IMR-90 (cell line): ENCODE measurements around the gene SEL1L3. TPM values are rescaled to one million over a fixed set of nuclear protein-coding genes. Genes with fewer than 3 reads are reported as not detected.

Source experiments
- ATAC-seq: fragments of 200-7000 bp; cut with Tn5 transposase; 2 replicates; pipeline ENCODE4 v1.9.1; 2020; ENCODE audit warnings: low read depth, mild to moderate bottlenecking, moderate library complexity
- BruUV-seq: library from RNA; stranded (reverse); fragments of 400-500 nt; replicated peaks from 2 replicates; lab custom pipeline; 2021; lab: Mats Ljungman, UMichigan
- CTCF ChIA-PET: fragments of 300-600 bp; formaldehyde crosslinking; extraction: SDS; loops from one replicate; lab custom pipeline; 2021; ENCODE audit warnings: antibody characterized with exemption; lab: Yijun Ruan, JAX
- POLR2A ChIA-PET: fragments of 300-600 bp; sonication (Branson Sonifier 250); formaldehyde crosslinking; loops from one replicate; lab custom pipeline; 2022; ENCODE audit warnings: antibody characterized with exemption; ENCODE audit not compliant: unreplicated experiment; lab: Charles Lee
- DNase-seq: peaks from one replicate; pipeline ENCODE4 v3.0.0; 2013
- H2AFZ ChIP-seq: replicated peaks from 2 replicates; pipeline ENCODE3; 2013; ENCODE audit warnings: low read length, mild to moderate bottlenecking; ENCODE audit not compliant: poor library complexity
- H2AK5ac ChIP-seq: 2 replicates; pipeline ENCODE4 v1.6.1; 2013; ENCODE audit warnings: low read depth, low read length, inconsistent platforms
- H2AK9ac ChIP-seq: replicated peaks from 2 replicates; pipeline ENCODE3; 2013; ENCODE audit warnings: mild to moderate bottlenecking, low read depth, low read length, moderate library complexity; ENCODE audit not compliant: poor library complexity
- H2BK120ac ChIP-seq: 2 replicates; pipeline ENCODE4 v1.6.1; 2013; ENCODE audit warnings: low read depth, low read length, inconsistent platforms
- H2BK15ac ChIP-seq: 3 replicates; pipeline ENCODE4 v1.6.1; 2013; ENCODE audit warnings: low read depth, low read length, inconsistent platforms
- H2BK20ac ChIP-seq: 2 replicates; pipeline ENCODE4 v1.6.1; 2013; ENCODE audit warnings: low read depth, mild to moderate bottlenecking, inconsistent platforms, low read length, moderate library complexity
- H2BK5ac ChIP-seq: 2 replicates; pipeline ENCODE4 v1.6.1; 2013; ENCODE audit warnings: mild to moderate bottlenecking, low read depth, low read length, inconsistent platforms; ENCODE audit not compliant: poor library complexity, severe bottlenecking
- H3K14ac ChIP-seq: replicated peaks from 2 replicates; pipeline ENCODE4 v1.6.1; 2013; ENCODE audit warnings: low read depth, low read length, inconsistent platforms
- H3K18ac ChIP-seq: 2 replicates; pipeline ENCODE4 v1.6.1; 2013; ENCODE audit warnings: low read depth, low read length, control low read depth
- H3K23ac ChIP-seq: 2 replicates; pipeline ENCODE4 v1.6.1; 2013; ENCODE audit warnings: low read depth, low read length, inconsistent platforms
- H3K27ac ChIP-seq: 2 replicates; pipeline ENCODE4 v1.5.1; 2013; ENCODE audit warnings: mild to moderate bottlenecking, control low read depth, low read length; ENCODE audit not compliant: insufficient read depth
- H3K27me3 ChIP-seq: 2 replicates; pipeline ENCODE4 v1.6.1; 2013; ENCODE audit warnings: low read length; ENCODE audit not compliant: control insufficient read depth, insufficient read depth
- H3K36me3 ChIP-seq: 2 replicates; pipeline ENCODE4 v1.6.1; 2013; ENCODE audit warnings: low read length, mixed read lengths; ENCODE audit not compliant: control insufficient read depth, insufficient read depth
- H3K4ac ChIP-seq: 2 replicates; pipeline ENCODE4 v1.6.1; 2013; ENCODE audit warnings: low read depth, low read length, inconsistent platforms
- H3K4me1 ChIP-seq: 2 replicates; pipeline ENCODE4 v1.6.1; 2013; ENCODE audit warnings: low read length, mixed read lengths; ENCODE audit not compliant: control insufficient read depth, insufficient read depth
- H3K4me2 ChIP-seq: 2 replicates; pipeline ENCODE4 v1.6.1; 2013; ENCODE audit warnings: low read depth, mild to moderate bottlenecking, control low read depth, low read length, moderate library complexity
- H3K4me3 ChIP-seq: 2 replicates; pipeline ENCODE4 v1.5.1; 2013; ENCODE audit warnings: low read depth, mild to moderate bottlenecking, control low read depth, low read length, moderate library complexity; ENCODE audit not compliant: insufficient read depth
- H3K56ac ChIP-seq: 2 replicates; pipeline ENCODE4 v1.6.1; 2013; ENCODE audit warnings: low read length, inconsistent platforms; ENCODE audit not compliant: insufficient read depth; ENCODE audit errors: extremely low read depth
- H3K79me1 ChIP-seq, 2 experiments: 2 replicates each; pipeline ENCODE4 v1.6.1; 2013; ENCODE audit warnings: low read length in 2 of 2, inconsistent platforms in 1 of 2, low read depth in 1 of 2
- H3K9ac ChIP-seq: 2 replicates; pipeline ENCODE4 v1.6.1; 2013; ENCODE audit warnings: low read depth, low read length, control low read depth
- H3K9me1 ChIP-seq: 2 replicates; pipeline ENCODE4 v1.6.1; 2013; ENCODE audit warnings: low read length, inconsistent platforms; ENCODE audit not compliant: insufficient read depth
- H3K9me3 ChIP-seq: 2 replicates; pipeline ENCODE4 v1.6.1; 2013; ENCODE audit warnings: low read length; ENCODE audit not compliant: control insufficient read depth, insufficient read depth
- H4K20me1 ChIP-seq: 2 replicates; pipeline ENCODE4 v1.6.1; 2013; ENCODE audit warnings: low read length, inconsistent platforms; ENCODE audit not compliant: insufficient read depth
- H4K5ac ChIP-seq: 2 replicates; pipeline ENCODE4 v1.6.1; 2013; ENCODE audit warnings: mild to moderate bottlenecking, low read depth, low read length, control low read depth
- H4K8ac ChIP-seq, 2 experiments: 2 replicates each; pipeline ENCODE4 v1.6.1; 2013; ENCODE audit warnings: low read depth in 2 of 2, low read length in 2 of 2, control low read depth in 1 of 2, inconsistent platforms in 1 of 2
- H4K91ac ChIP-seq: 2 replicates; pipeline ENCODE4 v1.6.1; 2013; ENCODE audit warnings: low read depth, low read length, inconsistent platforms; ENCODE audit not compliant: insufficient read depth
- BHLHE40 ChIP-seq: fragments of 150-350 bp; IDR thresholded peaks from 2 replicates; pipeline ENCODE4 v1.6.1; 2016; ENCODE audit warnings: mild to moderate bottlenecking, low read depth, low read length
- CEBPB ChIP-seq: IDR thresholded peaks from 2 replicates; pipeline ENCODE4 v1.6.1; 2012; ENCODE audit warnings: low read depth, low read length, improper control_type of control experiment
- CHD1 ChIP-seq: IDR thresholded peaks from 2 replicates; pipeline ENCODE4 v1.6.1; 2012; ENCODE audit warnings: low read depth, low read length, improper control_type of control experiment
- CTCF ChIP-seq: conservative IDR thresholded peaks from 2 replicates; pipeline ENCODE4 v1.5.1; 2012; ENCODE audit warnings: mild to moderate bottlenecking, low read depth, low read length, improper control_type of control experiment
- FOS ChIP-seq: fragments of 150-350 bp; IDR thresholded peaks from 2 replicates; pipeline ENCODE4 v1.6.1; 2016; ENCODE audit warnings: low read depth, low read length
- MAFK ChIP-seq: IDR thresholded peaks from 2 replicates; pipeline ENCODE4 v1.6.1; 2012; ENCODE audit warnings: low read depth, low read length, improper control_type of control experiment
- MAZ ChIP-seq: IDR thresholded peaks from 2 replicates; pipeline ENCODE4 v1.6.1; 2012; ENCODE audit warnings: low read depth, mild to moderate bottlenecking, low read length, improper control_type of control experiment, moderate library complexity, borderline replicate concordance
- MXI1 ChIP-seq: IDR thresholded peaks from 2 replicates; pipeline ENCODE4 v1.6.1; 2012; ENCODE audit warnings: low read depth, mild to moderate bottlenecking, low read length, moderate library complexity, borderline replicate concordance
- NFE2L2 ChIP-seq: fragments of 150-350 bp; IDR thresholded peaks from 2 replicates; pipeline ENCODE4 v1.6.1; 2016; ENCODE audit warnings: low read depth, mild to moderate bottlenecking, low read length
- POLR2A ChIP-seq: IDR thresholded peaks from 2 replicates; pipeline ENCODE4 v1.6.1; 2012; ENCODE audit warnings: mild to moderate bottlenecking, low read depth, low read length
- RAD21 ChIP-seq: IDR thresholded peaks from 2 replicates; pipeline ENCODE4 v1.6.1; 2012; ENCODE audit warnings: low read length, improper control_type of control experiment
- RCOR1 ChIP-seq: IDR thresholded peaks from 2 replicates; pipeline ENCODE4 v1.6.1; 2012; ENCODE audit warnings: mild to moderate bottlenecking, low read length, improper control_type of control experiment; ENCODE audit not compliant: insufficient replicate concordance
- RFX5 ChIP-seq: IDR thresholded peaks from 2 replicates; pipeline ENCODE4 v1.8.0; 2012; ENCODE audit warnings: low read depth, mild to moderate bottlenecking, low read length, moderate library complexity
- SMC3 ChIP-seq: fragments of 150-350 bp; IDR thresholded peaks from 2 replicates; pipeline ENCODE4 v1.6.1; 2016; ENCODE audit warnings: low read depth, mild to moderate bottlenecking, antibody characterized with exemption, low read length, moderate library complexity
- WGBS, 2 experiments: methylation state at CpG; one replicate each; pipeline versions ENCODE4 v1.1.5 to v1.1.7; 2013; ENCODE audit warnings: missing lambda C conversion rate in 2 of 2; ENCODE audit not compliant: insufficient read length in 1 of 2; ENCODE audit errors: extremely low coverage in 2 of 2; 5-methylcytosine and 5-hydroxymethylcytosine counted together
- dilution Hi-C: fragments of 300-500 bp; cut with HindIII; formaldehyde crosslinking; loops from one replicate; pipeline ENCODE4 v1.14.3; 2018; ENCODE audit warnings: low sequenced_read_pairs; ENCODE audit not compliant: unreplicated experiment
- in situ Hi-C: fragments of 300-500 bp; cut with MboI; formaldehyde crosslinking; loops from 3 replicates; pipeline ENCODE4 v1.14.3; 2019; ENCODE audit warnings: low sequenced_read_pairs, inconsistent platforms, mixed read lengths
- intact Hi-C: fragments of 100-400 bp; cut with micrococcal nuclease; formaldehyde crosslinking; loops from 2 replicates; pipeline ENCODE4 v1.10.0; 2022
- polyA plus RNA-seq, 3 experiments: library from polyadenylated mRNA; depleted of rRNA; stranded (reverse); fragments of >200 nt; gene quantifications; 2 replicates each; pipeline ENCODE4 v1.2.3, GENCODE V29; 2012; ENCODE audit warnings: low replicate concordance in 1 of 3
- total RNA-seq: library from RNA; depleted of rRNA; stranded (reverse); fragments of >200 nt; gene quantifications from 2 replicates; pipeline ENCODE4 v1.2.3, GENCODE V29; 2012

Gene SEL1L3
- total and polyA plus RNA-seq, 2 of the 4 experiments (the other 2 are of a cell fraction), result 16.4 to 43.7 TPM

- H2BK20ac ChIP-seq, result no peak overlapping the region
- no peak overlapping the region for H2BK5ac ChIP-seq
- H2AK9ac ChIP-seq, result no peak overlapping the region
- WGBS, 2 experiments, result 81% methylated on average over 5 of the region's 8 CpGs; no CpG with 5 or more reads in 1 of the 2 experiments
- dilution Hi-C loops (no loop called here), intact Hi-C loops (no loop called here), in situ Hi-C loops (no loop called here)
- no peaks in the 10 kb centered on the region for H4K20me1 ChIP-seq
- H4K8ac ChIP-seq, result no peak overlapping the region
- H2AFZ ChIP-seq, result no peak overlapping the region
- H3K79me1 ChIP-seq, result no peaks in the 10 kb centered on the region
- ChIA-PET POLR2A (no interaction called here), CTCF (interaction anchor here (0.8 to 1.0 kb wide), 2 partner anchors 9 to 13 kb away, joined by 3 to 4 read pairs; no protein-coding TSS in a partner anchor)
- H3K4me1 ChIP-seq, result peaks cover 2% of the 10 kb centered on the region; the same call in 1 of the 2 replicates
- H3K9me3 ChIP-seq, result no peaks in the 10 kb centered on the region
- H3K36me3 ChIP-seq, result 0 out of 2 replicates have a peak, but pooled peaks cover 2% of the 10 kb centered on the region
- no peak for TF ChIP-seq RAD21
- no peak for TF ChIP-seq FOS
- no peak for TF ChIP-seq MAZ
- no peak for TF ChIP-seq CHD1
- no peak for TF ChIP-seq MAFK
- TF ChIP-seq RCOR1, result no peak
- TF ChIP-seq SMC3, result no peak
- TF ChIP-seq RFX5, result no peak
- no peak for TF ChIP-seq CEBPB
- TF ChIP-seq CTCF, result no peak
- TF ChIP-seq POLR2A, result no peak
- TF ChIP-seq MXI1, result no peak
- TF ChIP-seq NFE2L2, result no peak
- TF ChIP-seq BHLHE40, result no peak
- H2AK5ac ChIP-seq, result no peak overlapping the region
- H2BK15ac ChIP-seq, result no peak overlapping the region
- H4K5ac ChIP-seq, result no peak overlapping the region
- no peak for DNase-seq
- no peak overlapping the region for H3K9ac ChIP-seq
- no peak overlapping the region for H2BK120ac ChIP-seq
- no peaks in the 10 kb centered on the region for H3K9me1 ChIP-seq
- H3K4ac ChIP-seq, result no peak overlapping the region
- H3K23ac ChIP-seq, result no peak overlapping the region
- H3K56ac ChIP-seq, result no peak overlapping the region
- BruUV-seq, result no TSS peak
- H3K18ac ChIP-seq, result no peak overlapping the region
- no peak overlapping the region for H3K4me3 ChIP-seq
- no peak overlapping the region for H3K14ac ChIP-seq
- no peak overlapping the region for H3K27ac ChIP-seq
- no peak for ATAC-seq
- no peak overlapping the region for H4K91ac ChIP-seq
- no peak overlapping the region for H3K4me2 ChIP-seq
- H3K27me3 ChIP-seq, result no peaks in the 10 kb centered on the region
Observed at GRCh38 chr4:25759101-25759500, 103.7 kb downstream of the SEL1L3 start.
